ENCODE results near the gene REXO5. TPM values are rescaled to one million over a fixed set of nuclear protein-coding genes. Genes with fewer than 3 reads are reported as not detected.

The REXO5 gene
- total RNA-seq, 3 donors from 2014 or later, result 3.0 to 6.9 (median 4.1) TPM

- Histone ChIP-seq H3K4me1 (ENCODE audit: low read depth) (peaks cover 21% of the 10 kb centered on the region), H3K9me3 (no peaks in the 10 kb centered on the region), H3K4me3 (no peak overlapping the region), H3K36me3 (ENCODE audit: low read depth) (no peaks in the 10 kb centered on the region)
- no peak for TF ChIP-seq CTCF (IDR thresholded peaks at IDR 0.05)
- no peak for DNase-seq
- no peak for ATAC-seq
- intact Hi-C loops (cut with DNase I, micrococcal nuclease), result no loop called here
These were observed 63.9 kb downstream of the REXO5 start for GRCh38 chr16:20870122-20870820.

GRCh38 chr16:20871258-20871657 lies 64.9 kb downstream of the REXO5 start:
- H3K4me3 ChIP-seq, result no peak overlapping the region
- intact Hi-C loops (cut with DNase I, micrococcal nuclease), result no loop called here
- peaks cover 18% of the 10 kb centered on the region for H3K4me1 ChIP-seq (ENCODE audit: low read depth)
- H3K36me3 ChIP-seq (ENCODE audit: low read depth), result no peaks in the 10 kb centered on the region
- H3K9me3 ChIP-seq, result no peaks in the 10 kb centered on the region
- no peak for DNase-seq
- no peak for ATAC-seq
- TF ChIP-seq CTCF (IDR thresholded peaks at IDR 0.05), result no peak

- no peak for TF ChIP-seq CTCF (IDR thresholded peaks at IDR 0.05)
- ATAC-seq (no peak), DNase-seq (no peak)
- Histone ChIP-seq H3K9me3 (no peaks in the 10 kb centered on the region), H3K4me1 (ENCODE audit: low read depth) (peaks cover 18% of the 10 kb centered on the region), H3K36me3 (ENCODE audit: low read depth) (no peaks in the 10 kb centered on the region), H3K4me3 (no peak overlapping the region)
- intact Hi-C loops (cut with DNase I, micrococcal nuclease), result no loop called here
These were observed 65.9 kb downstream of the REXO5 start for GRCh38 chr16:20871941-20872815.

GRCh38 chr16:20873331-20873730 lies 67.0 kb downstream of the REXO5 start:
- no peak for TF ChIP-seq CTCF (IDR thresholded peaks at IDR 0.05)
- ATAC-seq (no peak), DNase-seq (no peak)
- Histone ChIP-seq H3K36me3 (ENCODE audit: low read depth) (no peaks in the 10 kb centered on the region), H3K9me3 (no peaks in the 10 kb centered on the region), H3K4me3 (no peak overlapping the region), H3K4me1 (ENCODE audit: low read depth) (peaks cover 17% of the 10 kb centered on the region)
- intact Hi-C loops (cut with DNase I, micrococcal nuclease), result no loop called here

- ATAC-seq, result no peak
- Histone ChIP-seq H3K9me3 (no peaks in the 10 kb centered on the region), H3K4me3 (no peak overlapping the region), H3K36me3 (ENCODE audit: low read depth) (no peaks in the 10 kb centered on the region), H3K4me1 (ENCODE audit: low read depth) (peaks cover 9% of the 10 kb centered on the region)
- intact Hi-C loops (cut with DNase I, micrococcal nuclease), result no loop called here
- DNase-seq, result no peak
- TF ChIP-seq CTCF (IDR thresholded peaks at IDR 0.05), result no peak
These were observed 67.8 kb downstream of the REXO5 start for GRCh38 chr16:20874088-20874581.
